HepG2 (cell line): ENCODE measurements around the gene NARF. TPM values are rescaled to one million over a fixed set of nuclear protein-coding genes. Genes with fewer than 3 reads are reported as not detected.

Experiments used
- NR2F2 ChIP-seq: IDR thresholded peaks from 2 replicates; pipeline ENCODE4 v1.6.1; 2012; ENCODE audit warnings: low read depth, inconsistent platforms, borderline replicate concordance
- ZNF567 ChIP-seq: sonication (generic); formaldehyde crosslinking; IDR thresholded peaks from 2 replicates; pipeline ENCODE4 v1.8.1; 2023; ENCODE audit warnings: mild to moderate bottlenecking, missing genetic modification reagents, borderline replicate concordance
- ZNF652 ChIP-seq: IDR thresholded peaks from 2 replicates; pipeline ENCODE4 v1.6.1; 2016; ENCODE audit warnings: low read depth, borderline replicate concordance
- ZNF777 ChIP-seq: sonication (generic); formaldehyde crosslinking; IDR thresholded peaks from 2 replicates; pipeline ENCODE4 v1.4.0; 2020; ENCODE audit warnings: missing genetic modification reagents
- ZNF879 ChIP-seq: sonication (generic); formaldehyde crosslinking; IDR thresholded peaks from 2 replicates; pipeline ENCODE4 v1.8.1; 2023; ENCODE audit warnings: missing genetic modification reagents
- polyA plus RNA-seq, 8 experiments: library from polyadenylated mRNA; depleted of rRNA in 3 of 8; stranded (reverse) in 7 of 8; unstranded in 1 of 8; fragments of >200 nt; fragmentation: Illumina TruSeq in 4 of 8; extraction: Trizol in 4 of 8; gene quantifications; 2 replicates each; pipeline versions ENCODE4 v1.2.1 to v1.2.3, GENCODE V29; 2011 to 2016; ENCODE audit warnings: low read depth in 4 of 8, missing spikeins in 1 of 8, mixed read lengths in 1 of 8; ENCODE audit not compliant: insufficient read depth in 1 of 8
- total RNA-seq, 5 experiments: library from RNA; depleted of rRNA; stranded (reverse); fragments of >200 nt; fragmentation: Illumina TruSeq; extraction: Trizol; gene quantifications; 2 replicates each; pipeline ENCODE4 v1.2.3, GENCODE V29; 2016; ENCODE audit warnings: low read depth in 1 of 5
- TF ChIP-seq, protein P1 (sequence below): sonication (generic); formaldehyde crosslinking; IDR thresholded peaks from 2 replicates; pipeline ENCODE4 v1.4.0; 2020; ENCODE audit warnings: missing genetic modification reagents, mild to moderate bottlenecking, borderline replicate concordance
- TF ChIP-seq, protein P2 (sequence below): sonication (generic); formaldehyde crosslinking; IDR thresholded peaks from 2 replicates; pipeline ENCODE4 v1.5.1; 2020; ENCODE audit warnings: mild to moderate bottlenecking, missing genetic modification reagents, moderate library complexity
- TF ChIP-seq, protein P3 (sequence below): sonication (generic); formaldehyde crosslinking; IDR thresholded peaks from 2 replicates; pipeline ENCODE4 v1.4.0; 2020; ENCODE audit warnings: missing genetic modification reagents
- TF ChIP-seq, protein P4 (sequence below): sonication (generic); formaldehyde crosslinking; IDR thresholded peaks from 2 replicates; pipeline ENCODE4 v1.4.0; 2020; ENCODE audit warnings: missing genetic modification reagents, borderline replicate concordance
- TF ChIP-seq, protein P5 (sequence below): sonication (generic); formaldehyde crosslinking; IDR thresholded peaks from 2 replicates; pipeline ENCODE4 v1.4.0; 2020; ENCODE audit warnings: mild to moderate bottlenecking, missing genetic modification reagents
- TF ChIP-seq, protein P6 (sequence below): sonication (generic); formaldehyde crosslinking; IDR thresholded peaks from 2 replicates; pipeline ENCODE4 v1.9.0; 2021; ENCODE audit warnings: missing genetic modification reagents, mild to moderate bottlenecking, borderline replicate concordance
- TF ChIP-seq, protein P7 (sequence below): sonication (generic); formaldehyde crosslinking; IDR thresholded peaks from 2 replicates; pipeline ENCODE4 v1.8.0; 2022; ENCODE audit warnings: mild to moderate bottlenecking, missing genetic modification reagents, moderate library complexity

Gene NARF
- total and polyA plus RNA-seq, 2 of the 13 experiments (the other 11 are each of a cell fraction or from before 2014, with no cell fraction given): 61.1 to 144 TPM

DNA sequence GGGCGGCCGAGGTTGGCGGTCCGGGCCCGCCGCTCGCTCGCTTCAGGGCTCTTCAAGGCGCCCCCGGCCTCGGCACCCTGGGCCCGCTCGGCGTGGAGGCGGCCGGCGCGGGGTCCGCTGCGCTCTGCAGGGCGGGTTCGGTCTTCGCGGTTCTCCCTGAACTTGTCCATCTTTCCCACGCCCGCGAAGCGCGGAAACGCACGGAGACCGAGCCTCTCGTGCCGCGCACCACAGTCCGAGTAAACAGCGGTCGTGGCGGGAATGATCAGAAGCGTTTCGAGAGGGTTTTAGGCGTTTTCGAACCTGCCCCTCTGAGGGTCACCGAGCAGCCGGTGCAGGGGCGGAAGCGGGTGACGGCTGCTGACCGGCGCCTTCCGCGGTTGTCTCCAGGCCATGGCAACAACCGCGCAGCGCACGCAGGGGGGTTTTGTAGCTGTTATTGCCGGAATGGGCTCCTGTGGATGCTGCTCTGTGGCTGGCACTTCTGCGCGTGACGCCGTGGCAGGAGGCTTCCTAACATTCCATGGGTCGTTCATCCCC is 414 bp downstream of the NARF start (continued):
- TF ChIP-seq, protein P1, sequence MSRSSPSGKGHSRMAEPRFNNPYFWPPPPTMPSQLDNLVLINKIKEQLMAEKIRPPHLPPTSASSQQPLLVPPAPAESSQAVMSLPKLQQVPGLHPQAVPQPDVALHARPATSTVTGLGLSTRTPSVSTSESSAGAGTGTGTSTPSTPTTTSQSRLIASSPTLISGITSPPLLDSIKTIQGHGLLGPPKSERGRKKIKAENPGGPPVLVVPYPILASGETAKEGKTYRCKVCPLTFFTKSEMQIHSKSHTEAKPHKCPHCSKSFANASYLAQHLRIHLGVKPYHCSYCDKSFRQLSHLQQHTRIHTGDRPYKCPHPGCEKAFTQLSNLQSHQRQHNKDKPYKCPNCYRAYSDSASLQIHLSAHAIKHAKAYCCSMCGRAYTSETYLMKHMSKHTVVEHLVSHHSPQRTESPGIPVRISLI (CRISPR knock-in tag): no peak
- TF ChIP-seq, protein P2, sequence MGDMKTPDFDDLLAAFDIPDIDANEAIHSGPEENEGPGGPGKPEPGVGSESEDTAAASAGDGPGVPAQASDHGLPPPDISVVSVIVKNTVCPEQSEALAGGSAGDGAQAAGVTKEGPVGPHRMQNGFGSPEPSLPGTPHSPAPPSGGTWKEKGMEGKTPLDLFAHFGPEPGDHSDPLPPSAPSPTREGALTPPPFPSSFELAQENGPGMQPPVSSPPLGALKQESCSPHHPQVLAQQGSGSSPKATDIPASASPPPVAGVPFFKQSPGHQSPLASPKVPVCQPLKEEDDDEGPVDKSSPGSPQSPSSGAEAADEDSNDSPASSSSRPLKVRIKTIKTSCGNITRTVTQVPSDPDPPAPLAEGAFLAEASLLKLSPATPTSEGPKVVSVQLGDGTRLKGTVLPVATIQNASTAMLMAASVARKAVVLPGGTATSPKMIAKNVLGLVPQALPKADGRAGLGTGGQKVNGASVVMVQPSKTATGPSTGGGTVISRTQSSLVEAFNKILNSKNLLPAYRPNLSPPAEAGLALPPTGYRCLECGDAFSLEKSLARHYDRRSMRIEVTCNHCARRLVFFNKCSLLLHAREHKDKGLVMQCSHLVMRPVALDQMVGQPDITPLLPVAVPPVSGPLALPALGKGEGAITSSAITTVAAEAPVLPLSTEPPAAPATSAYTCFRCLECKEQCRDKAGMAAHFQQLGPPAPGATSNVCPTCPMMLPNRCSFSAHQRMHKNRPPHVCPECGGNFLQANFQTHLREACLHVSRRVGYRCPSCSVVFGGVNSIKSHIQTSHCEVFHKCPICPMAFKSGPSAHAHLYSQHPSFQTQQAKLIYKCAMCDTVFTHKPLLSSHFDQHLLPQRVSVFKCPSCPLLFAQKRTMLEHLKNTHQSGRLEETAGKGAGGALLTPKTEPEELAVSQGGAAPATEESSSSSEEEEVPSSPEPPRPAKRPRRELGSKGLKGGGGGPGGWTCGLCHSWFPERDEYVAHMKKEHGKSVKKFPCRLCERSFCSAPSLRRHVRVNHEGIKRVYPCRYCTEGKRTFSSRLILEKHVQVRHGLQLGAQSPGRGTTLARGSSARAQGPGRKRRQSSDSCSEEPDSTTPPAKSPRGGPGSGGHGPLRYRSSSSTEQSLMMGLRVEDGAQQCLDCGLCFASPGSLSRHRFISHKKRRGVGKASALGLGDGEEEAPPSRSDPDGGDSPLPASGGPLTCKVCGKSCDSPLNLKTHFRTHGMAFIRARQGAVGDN: peak; percentile 26
- TF ChIP-seq ZNF777 (CRISPR knock-in tag) (0 out of 2 replicates have a peak, but pooled peaks have one; percentile 24), NR2F2 (no peak), ZNF879 (CRISPR knock-in tag) (no peak; the same call in 1 of the 2 replicates), ZNF567 (CRISPR knock-in tag) (no peak; the same call in 1 of the 2 replicates), ZNF652 (CRISPR knock-in tag) (no peak)
- TF ChIP-seq, protein P3, sequence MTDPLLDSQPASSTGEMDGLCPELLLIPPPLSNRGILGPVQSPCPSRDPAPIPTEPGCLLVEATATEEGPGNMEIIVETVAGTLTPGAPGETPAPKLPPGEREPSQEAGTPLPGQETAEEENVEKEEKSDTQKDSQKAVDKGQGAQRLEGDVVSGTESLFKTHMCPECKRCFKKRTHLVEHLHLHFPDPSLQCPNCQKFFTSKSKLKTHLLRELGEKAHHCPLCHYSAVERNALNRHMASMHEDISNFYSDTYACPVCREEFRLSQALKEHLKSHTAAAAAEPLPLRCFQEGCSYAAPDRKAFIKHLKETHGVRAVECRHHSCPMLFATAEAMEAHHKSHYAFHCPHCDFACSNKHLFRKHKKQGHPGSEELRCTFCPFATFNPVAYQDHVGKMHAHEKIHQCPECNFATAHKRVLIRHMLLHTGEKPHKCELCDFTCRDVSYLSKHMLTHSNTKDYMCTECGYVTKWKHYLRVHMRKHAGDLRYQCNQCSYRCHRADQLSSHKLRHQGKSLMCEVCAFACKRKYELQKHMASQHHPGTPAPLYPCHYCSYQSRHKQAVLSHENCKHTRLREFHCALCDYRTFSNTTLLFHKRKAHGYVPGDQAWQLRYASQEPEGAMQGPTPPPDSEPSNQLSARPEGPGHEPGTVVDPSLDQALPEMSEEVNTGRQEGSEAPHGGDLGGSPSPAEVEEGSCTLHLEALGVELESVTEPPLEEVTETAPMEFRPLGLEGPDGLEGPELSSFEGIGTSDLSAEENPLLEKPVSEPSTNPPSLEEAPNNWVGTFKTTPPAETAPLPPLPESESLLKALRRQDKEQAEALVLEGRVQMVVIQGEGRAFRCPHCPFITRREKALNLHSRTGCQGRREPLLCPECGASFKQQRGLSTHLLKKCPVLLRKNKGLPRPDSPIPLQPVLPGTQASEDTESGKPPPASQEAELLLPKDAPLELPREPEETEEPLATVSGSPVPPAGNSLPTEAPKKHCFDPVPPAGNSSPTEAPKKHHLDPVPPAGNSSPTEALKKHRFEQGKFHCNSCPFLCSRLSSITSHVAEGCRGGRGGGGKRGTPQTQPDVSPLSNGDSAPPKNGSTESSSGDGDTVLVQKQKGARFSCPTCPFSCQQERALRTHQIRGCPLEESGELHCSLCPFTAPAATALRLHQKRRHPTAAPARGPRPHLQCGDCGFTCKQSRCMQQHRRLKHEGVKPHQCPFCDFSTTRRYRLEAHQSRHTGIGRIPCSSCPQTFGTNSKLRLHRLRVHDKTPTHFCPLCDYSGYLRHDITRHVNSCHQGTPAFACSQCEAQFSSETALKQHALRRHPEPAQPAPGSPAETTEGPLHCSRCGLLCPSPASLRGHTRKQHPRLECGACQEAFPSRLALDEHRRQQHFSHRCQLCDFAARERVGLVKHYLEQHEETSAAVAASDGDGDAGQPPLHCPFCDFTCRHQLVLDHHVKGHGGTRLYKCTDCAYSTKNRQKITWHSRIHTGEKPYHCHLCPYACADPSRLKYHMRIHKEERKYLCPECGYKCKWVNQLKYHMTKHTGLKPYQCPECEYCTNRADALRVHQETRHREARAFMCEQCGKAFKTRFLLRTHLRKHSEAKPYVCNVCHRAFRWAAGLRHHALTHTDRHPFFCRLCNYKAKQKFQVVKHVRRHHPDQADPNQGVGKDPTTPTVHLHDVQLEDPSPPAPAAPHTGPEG (CRISPR knock-in tag): peak; percentile 31; the same call in 1 of the 2 replicates
- TF ChIP-seq, protein P4, sequence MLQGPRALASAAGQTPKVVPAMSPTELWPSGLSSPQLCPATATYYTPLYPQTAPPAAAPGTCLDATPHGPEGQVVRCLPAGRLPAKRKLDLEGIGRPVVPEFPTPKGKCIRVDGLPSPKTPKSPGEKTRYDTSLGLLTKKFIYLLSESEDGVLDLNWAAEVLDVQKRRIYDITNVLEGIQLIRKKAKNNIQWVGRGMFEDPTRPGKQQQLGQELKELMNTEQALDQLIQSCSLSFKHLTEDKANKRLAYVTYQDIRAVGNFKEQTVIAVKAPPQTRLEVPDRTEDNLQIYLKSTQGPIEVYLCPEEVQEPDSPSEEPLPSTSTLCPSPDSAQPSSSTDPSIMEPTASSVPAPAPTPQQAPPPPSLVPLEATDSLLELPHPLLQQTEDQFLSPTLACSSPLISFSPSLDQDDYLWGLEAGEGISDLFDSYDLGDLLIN: 0 out of 2 replicates have a peak, but pooled peaks have one; percentile 48
- TF ChIP-seq, protein P5, sequence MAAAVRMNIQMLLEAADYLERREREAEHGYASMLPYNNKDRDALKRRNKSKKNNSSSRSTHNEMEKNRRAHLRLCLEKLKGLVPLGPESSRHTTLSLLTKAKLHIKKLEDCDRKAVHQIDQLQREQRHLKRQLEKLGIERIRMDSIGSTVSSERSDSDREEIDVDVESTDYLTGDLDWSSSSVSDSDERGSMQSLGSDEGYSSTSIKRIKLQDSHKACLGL: no peak; the same call in 1 of the 2 replicates
- TF ChIP-seq, protein P6, sequence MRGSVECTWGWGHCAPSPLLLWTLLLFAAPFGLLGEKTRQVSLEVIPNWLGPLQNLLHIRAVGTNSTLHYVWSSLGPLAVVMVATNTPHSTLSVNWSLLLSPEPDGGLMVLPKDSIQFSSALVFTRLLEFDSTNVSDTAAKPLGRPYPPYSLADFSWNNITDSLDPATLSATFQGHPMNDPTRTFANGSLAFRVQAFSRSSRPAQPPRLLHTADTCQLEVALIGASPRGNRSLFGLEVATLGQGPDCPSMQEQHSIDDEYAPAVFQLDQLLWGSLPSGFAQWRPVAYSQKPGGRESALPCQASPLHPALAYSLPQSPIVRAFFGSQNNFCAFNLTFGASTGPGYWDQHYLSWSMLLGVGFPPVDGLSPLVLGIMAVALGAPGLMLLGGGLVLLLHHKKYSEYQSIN (CRISPR knock-in tag): peak; percentile 19; the same call in 1 of the 2 replicates
- TF ChIP-seq, protein P7, sequence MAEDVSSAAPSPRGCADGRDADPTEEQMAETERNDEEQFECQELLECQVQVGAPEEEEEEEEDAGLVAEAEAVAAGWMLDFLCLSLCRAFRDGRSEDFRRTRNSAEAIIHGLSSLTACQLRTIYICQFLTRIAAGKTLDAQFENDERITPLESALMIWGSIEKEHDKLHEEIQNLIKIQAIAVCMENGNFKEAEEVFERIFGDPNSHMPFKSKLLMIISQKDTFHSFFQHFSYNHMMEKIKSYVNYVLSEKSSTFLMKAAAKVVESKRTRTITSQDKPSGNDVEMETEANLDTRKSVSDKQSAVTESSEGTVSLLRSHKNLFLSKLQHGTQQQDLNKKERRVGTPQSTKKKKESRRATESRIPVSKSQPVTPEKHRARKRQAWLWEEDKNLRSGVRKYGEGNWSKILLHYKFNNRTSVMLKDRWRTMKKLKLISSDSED (CRISPR knock-in tag): no peak
